HepG2 (cell line): ENCODE data around the gene DMPK. TPM values are rescaled to one million over a fixed set of nuclear protein-coding genes. Genes with fewer than 3 reads are reported as not detected.

ENCODE experiments used
- HES4 ChIP-seq: sonication (generic); formaldehyde crosslinking; IDR thresholded peaks from 2 replicates; pipeline ENCODE4 v1.9.0; 2021; ENCODE audit warnings: mild to moderate bottlenecking, missing genetic modification reagents, borderline replicate concordance
- IRX3 ChIP-seq: sonication (generic); formaldehyde crosslinking; IDR thresholded peaks from 2 replicates; pipeline ENCODE4 v1.8.1; 2023; ENCODE audit warnings: mild to moderate bottlenecking, low read depth, missing genetic modification reagents, borderline replicate concordance
- PHB2 ChIP-seq: fragments of 450-650 bp; IDR thresholded peaks from 2 replicates; pipeline ENCODE4 v1.6.1; 2018; ENCODE audit not compliant: partially characterized antibody
- TAF1 ChIP-seq: sonication (generic); formaldehyde crosslinking; IDR thresholded peaks from 2 replicates; pipeline ENCODE4 v1.4.0; 2020; ENCODE audit warnings: missing genetic modification reagents
- ZBED4 ChIP-seq: sonication (generic); formaldehyde crosslinking; IDR thresholded peaks from 2 replicates; pipeline ENCODE4 v1.4.0; 2020; ENCODE audit warnings: missing genetic modification reagents, borderline replicate concordance
- ZFX ChIP-seq: sonication (generic); formaldehyde crosslinking; IDR thresholded peaks from 2 replicates; pipeline ENCODE4 v1.4.0; 2020; ENCODE audit warnings: mild to moderate bottlenecking, low read depth, missing genetic modification reagents, moderate library complexity
- ZNF205 ChIP-seq: IDR thresholded peaks from 2 replicates; pipeline ENCODE4 v1.6.1; 2018; ENCODE audit warnings: missing biosample characterization, missing genetic modification reagents
- ZNF44 ChIP-seq: sonication (generic); formaldehyde crosslinking; IDR thresholded peaks from 2 replicates; pipeline ENCODE4 v1.5.1; 2020; ENCODE audit warnings: mild to moderate bottlenecking, missing genetic modification reagents
- polyA plus RNA-seq, 8 experiments: library from polyadenylated mRNA; depleted of rRNA in 3 of 8; stranded (reverse) in 7 of 8; unstranded in 1 of 8; fragments of >200 nt; fragmentation: Illumina TruSeq in 4 of 8; extraction: Trizol in 4 of 8; gene quantifications; 2 replicates each; pipeline versions ENCODE4 v1.2.1 to v1.2.3, GENCODE V29; 2011 to 2016; ENCODE audit warnings: low read depth in 4 of 8, missing spikeins in 1 of 8, mixed read lengths in 1 of 8; ENCODE audit not compliant: insufficient read depth in 1 of 8
- total RNA-seq, 5 experiments: library from RNA; depleted of rRNA; stranded (reverse); fragments of >200 nt; fragmentation: Illumina TruSeq; extraction: Trizol; gene quantifications; 2 replicates each; pipeline ENCODE4 v1.2.3, GENCODE V29; 2016; ENCODE audit warnings: low read depth in 1 of 5
- TF ChIP-seq, protein P1 (sequence below): sonication (generic); formaldehyde crosslinking; IDR thresholded peaks from 2 replicates; pipeline ENCODE4 v1.5.0; 2020; ENCODE audit warnings: missing genetic modification reagents
- TF ChIP-seq, protein P2 (sequence below), 2 experiments: sonication (generic) in 1 of 2; formaldehyde crosslinking in 1 of 2; IDR thresholded peaks; 2 replicates each; pipeline versions ENCODE4 v1.4.0 to v1.6.1; 2016 to 2020; ENCODE audit warnings: borderline replicate concordance in 1 of 2, low read depth in 1 of 2, mild to moderate bottlenecking in 1 of 2, missing genetic modification reagents in 1 of 2
- TF ChIP-seq, protein P3 (sequence below): sonication (generic); formaldehyde crosslinking; IDR thresholded peaks from 2 replicates; pipeline ENCODE4 v1.4.0; 2020; ENCODE audit warnings: missing genetic modification reagents
- TF ChIP-seq, protein P4 (sequence below): sonication (generic); formaldehyde crosslinking; IDR thresholded peaks from 2 replicates; pipeline ENCODE4 v1.4.0; 2020; ENCODE audit warnings: missing genetic modification reagents

DMPK gene
- total and polyA plus RNA-seq, 2 of the 13 experiments (the other 11 are each of a cell fraction or from before 2014, with no cell fraction given), result 5.3 to 8.8 TPM

GRCh38 chr19:45792470-45793177 is 10.3 kb upstream of the DMPK start, which contains the start of gene DMWD (continued):
- TF ChIP-seq, protein P1, sequence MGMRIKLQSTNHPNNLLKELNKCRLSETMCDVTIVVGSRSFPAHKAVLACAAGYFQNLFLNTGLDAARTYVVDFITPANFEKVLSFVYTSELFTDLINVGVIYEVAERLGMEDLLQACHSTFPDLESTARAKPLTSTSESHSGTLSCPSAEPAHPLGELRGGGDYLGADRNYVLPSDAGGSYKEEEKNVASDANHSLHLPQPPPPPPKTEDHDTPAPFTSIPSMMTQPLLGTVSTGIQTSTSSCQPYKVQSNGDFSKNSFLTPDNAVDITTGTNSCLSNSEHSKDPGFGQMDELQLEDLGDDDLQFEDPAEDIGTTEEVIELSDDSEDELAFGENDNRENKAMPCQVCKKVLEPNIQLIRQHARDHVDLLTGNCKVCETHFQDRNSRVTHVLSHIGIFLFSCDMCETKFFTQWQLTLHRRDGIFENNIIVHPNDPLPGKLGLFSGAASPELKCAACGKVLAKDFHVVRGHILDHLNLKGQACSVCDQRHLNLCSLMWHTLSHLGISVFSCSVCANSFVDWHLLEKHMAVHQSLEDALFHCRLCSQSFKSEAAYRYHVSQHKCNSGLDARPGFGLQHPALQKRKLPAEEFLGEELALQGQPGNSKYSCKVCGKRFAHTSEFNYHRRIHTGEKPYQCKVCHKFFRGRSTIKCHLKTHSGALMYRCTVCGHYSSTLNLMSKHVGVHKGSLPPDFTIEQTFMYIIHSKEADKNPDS (CRISPR knock-in tag), result no peak
- TF ChIP-seq HES4 (CRISPR knock-in tag) (no peak), ZFX (CRISPR knock-in tag) (peak; percentile 63), ZNF205 (CRISPR knock-in tag) (no peak), ZNF44 (CRISPR knock-in tag) (no peak), ZBED4 (CRISPR knock-in tag) (no peak), PHB2 (no peak), IRX3 (no peak), TAF1 (CRISPR knock-in tag) (peak; percentile 46; the same call in 1 of the 2 replicates)
- TF ChIP-seq, protein P2, sequence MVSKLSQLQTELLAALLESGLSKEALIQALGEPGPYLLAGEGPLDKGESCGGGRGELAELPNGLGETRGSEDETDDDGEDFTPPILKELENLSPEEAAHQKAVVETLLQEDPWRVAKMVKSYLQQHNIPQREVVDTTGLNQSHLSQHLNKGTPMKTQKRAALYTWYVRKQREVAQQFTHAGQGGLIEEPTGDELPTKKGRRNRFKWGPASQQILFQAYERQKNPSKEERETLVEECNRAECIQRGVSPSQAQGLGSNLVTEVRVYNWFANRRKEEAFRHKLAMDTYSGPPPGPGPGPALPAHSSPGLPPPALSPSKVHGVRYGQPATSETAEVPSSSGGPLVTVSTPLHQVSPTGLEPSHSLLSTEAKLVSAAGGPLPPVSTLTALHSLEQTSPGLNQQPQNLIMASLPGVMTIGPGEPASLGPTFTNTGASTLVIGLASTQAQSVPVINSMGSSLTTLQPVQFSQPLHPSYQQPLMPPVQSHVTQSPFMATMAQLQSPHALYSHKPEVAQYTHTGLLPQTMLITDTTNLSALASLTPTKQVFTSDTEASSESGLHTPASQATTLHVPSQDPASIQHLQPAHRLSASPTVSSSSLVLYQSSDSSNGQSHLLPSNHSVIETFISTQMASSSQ (IDR thresholded peaks at IDR 0.05; ENCODE audit: low read depth), result no peak
- TF ChIP-seq, protein P2 (CRISPR knock-in tag; IDR thresholded peaks at IDR 0.05; ENCODE audit: borderline replicate concordance), result 0 out of 2 replicates have a peak, but pooled peaks have one; percentile 21
- TF ChIP-seq, protein P3, sequence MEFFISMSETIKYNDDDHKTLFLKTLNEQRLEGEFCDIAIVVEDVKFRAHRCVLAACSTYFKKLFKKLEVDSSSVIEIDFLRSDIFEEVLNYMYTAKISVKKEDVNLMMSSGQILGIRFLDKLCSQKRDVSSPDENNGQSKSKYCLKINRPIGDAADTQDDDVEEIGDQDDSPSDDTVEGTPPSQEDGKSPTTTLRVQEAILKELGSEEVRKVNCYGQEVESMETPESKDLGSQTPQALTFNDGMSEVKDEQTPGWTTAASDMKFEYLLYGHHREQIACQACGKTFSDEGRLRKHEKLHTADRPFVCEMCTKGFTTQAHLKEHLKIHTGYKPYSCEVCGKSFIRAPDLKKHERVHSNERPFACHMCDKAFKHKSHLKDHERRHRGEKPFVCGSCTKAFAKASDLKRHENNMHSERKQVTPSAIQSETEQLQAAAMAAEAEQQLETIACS (CRISPR knock-in tag), result no peak
- TF ChIP-seq, protein P4, sequence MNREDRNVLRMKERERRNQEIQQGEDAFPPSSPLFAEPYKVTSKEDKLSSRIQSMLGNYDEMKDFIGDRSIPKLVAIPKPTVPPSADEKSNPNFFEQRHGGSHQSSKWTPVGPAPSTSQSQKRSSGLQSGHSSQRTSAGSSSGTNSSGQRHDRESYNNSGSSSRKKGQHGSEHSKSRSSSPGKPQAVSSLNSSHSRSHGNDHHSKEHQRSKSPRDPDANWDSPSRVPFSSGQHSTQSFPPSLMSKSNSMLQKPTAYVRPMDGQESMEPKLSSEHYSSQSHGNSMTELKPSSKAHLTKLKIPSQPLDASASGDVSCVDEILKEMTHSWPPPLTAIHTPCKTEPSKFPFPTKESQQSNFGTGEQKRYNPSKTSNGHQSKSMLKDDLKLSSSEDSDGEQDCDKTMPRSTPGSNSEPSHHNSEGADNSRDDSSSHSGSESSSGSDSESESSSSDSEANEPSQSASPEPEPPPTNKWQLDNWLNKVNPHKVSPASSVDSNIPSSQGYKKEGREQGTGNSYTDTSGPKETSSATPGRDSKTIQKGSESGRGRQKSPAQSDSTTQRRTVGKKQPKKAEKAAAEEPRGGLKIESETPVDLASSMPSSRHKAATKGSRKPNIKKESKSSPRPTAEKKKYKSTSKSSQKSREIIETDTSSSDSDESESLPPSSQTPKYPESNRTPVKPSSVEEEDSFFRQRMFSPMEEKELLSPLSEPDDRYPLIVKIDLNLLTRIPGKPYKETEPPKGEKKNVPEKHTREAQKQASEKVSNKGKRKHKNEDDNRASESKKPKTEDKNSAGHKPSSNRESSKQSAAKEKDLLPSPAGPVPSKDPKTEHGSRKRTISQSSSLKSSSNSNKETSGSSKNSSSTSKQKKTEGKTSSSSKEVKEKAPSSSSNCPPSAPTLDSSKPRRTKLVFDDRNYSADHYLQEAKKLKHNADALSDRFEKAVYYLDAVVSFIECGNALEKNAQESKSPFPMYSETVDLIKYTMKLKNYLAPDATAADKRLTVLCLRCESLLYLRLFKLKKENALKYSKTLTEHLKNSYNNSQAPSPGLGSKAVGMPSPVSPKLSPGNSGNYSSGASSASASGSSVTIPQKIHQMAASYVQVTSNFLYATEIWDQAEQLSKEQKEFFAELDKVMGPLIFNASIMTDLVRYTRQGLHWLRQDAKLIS (CRISPR knock-in tag), result no peak
